Ascending aorta (tissue), 2 donors: Measurements from ENCODE around the gene SULF2. TPM values are rescaled to one million over a fixed set of nuclear protein-coding genes. Genes with fewer than 3 reads are reported as not detected.
A peak's percentile ranks its signal among the peaks of the same experiment; 100 is the strongest.

Experiments
- DNase-seq, 2 donors: peaks; one replicate each; pipeline ENCODE4 v3.0.0-alpha.2; 2019; ENCODE audit warnings: low spot score in 2 of 2
- H3K27ac ChIP-seq, 2 donors: fragments of 200-600 bp; sonication (generic); one replicate each; pipeline ENCODE4 v1.5.1; 2016 to 2017; ENCODE audit warnings: mild to moderate bottlenecking in 1 of 2
- H3K27me3 ChIP-seq: fragments of 200-600 bp; sonication (generic); one replicate; pipeline ENCODE4 v1.5.1; 2017
- H3K36me3 ChIP-seq, 2 donors: fragments of 200-600 bp; sonication (generic); one replicate each; pipeline ENCODE4 v1.5.1; 2016
- H3K4me1 ChIP-seq, 2 donors: fragments of 200-600 bp; sonication (generic); one replicate each; pipeline ENCODE4 v1.5.1; 2016 to 2017; ENCODE audit warnings: mild to moderate bottlenecking in 1 of 2
- H3K4me3 ChIP-seq, 2 donors: fragments of 200-600 bp; sonication (generic); one replicate each; pipeline ENCODE4 v1.5.1; 2016 to 2017; ENCODE audit warnings: mild to moderate bottlenecking in 1 of 2
- H3K9me3 ChIP-seq, 2 donors: fragments of 200-600 bp; sonication (generic); one replicate each; pipeline ENCODE4 v1.5.1; 2016
- CTCF ChIP-seq, 3 experiments: fragments of 200-600 bp in 2 of 3; fragments of 450-650 bp in 1 of 3; sonication (generic) in 2 of 3; IDR thresholded peaks; one replicate each; pipeline ENCODE4 v1.5.1; 2016 to 2019; ENCODE audit warnings: antibody characterized with exemption in 3 of 3, mild to moderate bottlenecking in 1 of 3, moderate library complexity in 1 of 3
- intact Hi-C: fragments of 100-400 bp; cut with DNase I; formaldehyde crosslinking; loops from one replicate; pipeline ENCODE4 v1.15.1; 2023
- total RNA-seq: library from RNA; depleted of rRNA; stranded (reverse); fragments of >200 nt; gene quantifications from one replicate; pipeline ENCODE4 v1.1.0, GENCODE V29; 2016

The SULF2 gene
- total RNA-seq, 1 donor from 2014 or later: 194 TPM

- DNase-seq: no peak
- intact Hi-C loops: no loop called here
- H3K4me3 ChIP-seq: peak overlapping the region in 1 of 2 donors; percentile 28
- no peaks in the 10 kb centered on the region for H3K9me3 ChIP-seq
- no peak for TF ChIP-seq CTCF (IDR thresholded peaks at IDR 0.05)
- H3K4me1 ChIP-seq: no peaks in the 10 kb centered on the region
- no peak overlapping the region for H3K27ac ChIP-seq
- H3K36me3 ChIP-seq: no peaks in the 10 kb centered on the region
- no peaks in the 10 kb centered on the region for H3K27me3 ChIP-seq
Observed at GRCh38 chr20:47713878-47714450, 71.3 kb downstream of the SULF2 start.

- Histone ChIP-seq H3K36me3 (no peaks in the 10 kb centered on the region), H3K4me1 (no peaks in the 10 kb centered on the region), H3K27ac (no peak overlapping the region), H3K27me3 (no peaks in the 10 kb centered on the region), H3K4me3 (no peak overlapping the region), H3K9me3 (no peaks in the 10 kb centered on the region)
- intact Hi-C loops: no loop called here
- TF ChIP-seq CTCF (IDR thresholded peaks at IDR 0.05): no peak
- no peak for DNase-seq
Observed at GRCh38 chr20:47713163-47713562, 72.1 kb downstream of the SULF2 start.

- Histone ChIP-seq H3K4me3 (no peak overlapping the region), H3K4me1 (no peaks in the 10 kb centered on the region), H3K9me3 (no peaks in the 10 kb centered on the region), H3K36me3 (no peaks in the 10 kb centered on the region), H3K27me3 (no peaks in the 10 kb centered on the region), H3K27ac (no peak overlapping the region)
- no peak for DNase-seq
- intact Hi-C loops: no loop called here
- TF ChIP-seq CTCF (IDR thresholded peaks at IDR 0.05): no peak
Observed at GRCh38 chr20:47711046-47711752, 74.1 kb downstream of the SULF2 start.

GRCh38 chr20:47710665-47711045 lies 74.6 kb downstream of the SULF2 start:
- intact Hi-C loops: no loop called here
- Histone ChIP-seq H3K4me3 (no peak overlapping the region), H3K27me3 (no peaks in the 10 kb centered on the region), H3K9me3 (no peaks in the 10 kb centered on the region), H3K4me1 (no peaks in the 10 kb centered on the region), H3K36me3 (no peaks in the 10 kb centered on the region), H3K27ac (no peak overlapping the region)
- DNase-seq: no peak
- TF ChIP-seq CTCF (IDR thresholded peaks at IDR 0.05): no peak

GRCh38 chr20:47708953-47709833 lies 76.1 kb downstream of the SULF2 start:
- intact Hi-C loops: no loop called here
- Histone ChIP-seq H3K27ac (no peak overlapping the region), H3K27me3 (no peaks in the 10 kb centered on the region), H3K4me1 (no peaks in the 10 kb centered on the region), H3K9me3 (no peaks in the 10 kb centered on the region), H3K36me3 (no peaks in the 10 kb centered on the region), H3K4me3 (no peak overlapping the region)
- DNase-seq: no peak
- no peak for TF ChIP-seq CTCF (IDR thresholded peaks at IDR 0.05)
